GM19099 (cell line): Measurements from ENCODE around the gene MYO5B.

Experiments used
- POLR2A ChIP-seq: IDR thresholded peaks from 3 replicates; pipeline ENCODE4 v1.6.1; 2011; ENCODE audit warnings: low read depth; ENCODE audit not compliant: insufficient read length; ENCODE audit errors: extremely low read depth

MYO5B gene

GRCh38 chr18:50099725-50100407 is 95.1 kb downstream of the MYO5B start:
- no peak for TF ChIP-seq POLR2A

- TF ChIP-seq POLR2A, result no peak
These were observed 97.2 kb downstream of the MYO5B start for GRCh38 chr18:50097702-50098101.

GRCh38 chr18:50096766-50097435 is 98.0 kb downstream of the MYO5B start:
- TF ChIP-seq POLR2A, result no peak

GRCh38 chr18:50094221-50094773 is 100.7 kb downstream of the MYO5B start:
- no peak for TF ChIP-seq POLR2A

- TF ChIP-seq POLR2A, result no peak
These were observed 101.4 kb downstream of the MYO5B start for GRCh38 chr18:50093366-50094064.

- no peak for TF ChIP-seq POLR2A
These were observed 102.6 kb downstream of the MYO5B start for GRCh38 chr18:50092245-50092805.

- TF ChIP-seq POLR2A, result no peak
These were observed 103.3 kb downstream of the MYO5B start for GRCh38 chr18:50091509-50092244.

GRCh38 chr18:50090370-50091312 is 104.3 kb downstream of the MYO5B start:
- TF ChIP-seq POLR2A, result no peak

GRCh38 chr18:50089702-50090101 is 105.2 kb downstream of the MYO5B start:
- TF ChIP-seq POLR2A, result no peak

GRCh38 chr18:50083708-50084107 is 111.2 kb downstream of the MYO5B start:
- TF ChIP-seq POLR2A, result no peak

- TF ChIP-seq POLR2A, result no peak
These were observed 113.9 kb downstream of the MYO5B start for GRCh38 chr18:50080932-50081560.

GRCh38 chr18:50080316-50080715 is 114.6 kb downstream of the MYO5B start:
- no peak for TF ChIP-seq POLR2A

GRCh38 chr18:50079571-50080295 is 115.2 kb downstream of the MYO5B start:
- no peak for TF ChIP-seq POLR2A

- TF ChIP-seq POLR2A, result no peak
These were observed 118.7 kb downstream of the MYO5B start for GRCh38 chr18:50076277-50076676.
